HL-60 (cell line): ENCODE measurements around the gene ACTN1.

ENCODE experiments used
- GABPA ChIP-seq: IDR thresholded peaks from 2 replicates; pipeline ENCODE4 v1.6.1; 2012; ENCODE audit warnings: low read depth
- POLR2AphosphoS5 ChIP-seq: IDR thresholded peaks from 2 replicates; pipeline ENCODE4 v1.6.1; 2012; ENCODE audit warnings: low read depth
- TF ChIP-seq, protein P1 (sequence below): IDR thresholded peaks from one replicate; pipeline ENCODE4 v1.5.1; 2011; ENCODE audit warnings: low read length, control low read depth, inconsistent platforms; ENCODE audit not compliant: insufficient read depth
- TF ChIP-seq, protein P2 (sequence below): IDR thresholded peaks from 2 replicates; pipeline ENCODE4 v1.6.1; 2012; ENCODE audit warnings: low read depth; ENCODE audit not compliant: insufficient replicate concordance

DNA sequence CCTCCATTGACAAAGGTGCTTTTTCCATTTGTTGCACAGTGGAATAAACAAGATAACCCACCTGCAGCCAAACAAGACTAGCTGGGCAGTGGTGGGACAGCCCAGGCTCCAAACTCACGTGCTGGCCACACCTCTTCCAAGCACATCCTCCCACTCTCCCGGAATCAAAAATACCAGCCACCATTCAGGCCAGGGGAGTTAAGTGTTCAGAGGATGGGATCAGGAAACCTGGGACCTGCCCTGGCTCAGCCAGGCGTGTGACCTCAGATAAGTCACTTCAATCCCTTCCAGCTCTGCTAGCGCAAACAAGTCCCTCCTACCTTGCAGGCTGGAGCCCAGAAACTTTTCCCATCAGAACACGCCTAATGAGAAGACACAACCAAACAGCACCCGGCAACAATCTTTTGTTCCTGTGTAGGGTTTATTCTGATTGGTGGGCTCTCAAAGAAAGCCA, 43.3 kb downstream of the ACTN1 start:
- TF ChIP-seq, protein P1, sequence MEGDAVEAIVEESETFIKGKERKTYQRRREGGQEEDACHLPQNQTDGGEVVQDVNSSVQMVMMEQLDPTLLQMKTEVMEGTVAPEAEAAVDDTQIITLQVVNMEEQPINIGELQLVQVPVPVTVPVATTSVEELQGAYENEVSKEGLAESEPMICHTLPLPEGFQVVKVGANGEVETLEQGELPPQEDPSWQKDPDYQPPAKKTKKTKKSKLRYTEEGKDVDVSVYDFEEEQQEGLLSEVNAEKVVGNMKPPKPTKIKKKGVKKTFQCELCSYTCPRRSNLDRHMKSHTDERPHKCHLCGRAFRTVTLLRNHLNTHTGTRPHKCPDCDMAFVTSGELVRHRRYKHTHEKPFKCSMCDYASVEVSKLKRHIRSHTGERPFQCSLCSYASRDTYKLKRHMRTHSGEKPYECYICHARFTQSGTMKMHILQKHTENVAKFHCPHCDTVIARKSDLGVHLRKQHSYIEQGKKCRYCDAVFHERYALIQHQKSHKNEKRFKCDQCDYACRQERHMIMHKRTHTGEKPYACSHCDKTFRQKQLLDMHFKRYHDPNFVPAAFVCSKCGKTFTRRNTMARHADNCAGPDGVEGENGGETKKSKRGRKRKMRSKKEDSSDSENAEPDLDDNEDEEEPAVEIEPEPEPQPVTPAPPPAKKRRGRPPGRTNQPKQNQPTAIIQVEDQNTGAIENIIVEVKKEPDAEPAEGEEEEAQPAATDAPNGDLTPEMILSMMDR, result no peak
- TF ChIP-seq POLR2AphosphoS5 (no peak), GABPA (no peak)
- TF ChIP-seq, protein P2, sequence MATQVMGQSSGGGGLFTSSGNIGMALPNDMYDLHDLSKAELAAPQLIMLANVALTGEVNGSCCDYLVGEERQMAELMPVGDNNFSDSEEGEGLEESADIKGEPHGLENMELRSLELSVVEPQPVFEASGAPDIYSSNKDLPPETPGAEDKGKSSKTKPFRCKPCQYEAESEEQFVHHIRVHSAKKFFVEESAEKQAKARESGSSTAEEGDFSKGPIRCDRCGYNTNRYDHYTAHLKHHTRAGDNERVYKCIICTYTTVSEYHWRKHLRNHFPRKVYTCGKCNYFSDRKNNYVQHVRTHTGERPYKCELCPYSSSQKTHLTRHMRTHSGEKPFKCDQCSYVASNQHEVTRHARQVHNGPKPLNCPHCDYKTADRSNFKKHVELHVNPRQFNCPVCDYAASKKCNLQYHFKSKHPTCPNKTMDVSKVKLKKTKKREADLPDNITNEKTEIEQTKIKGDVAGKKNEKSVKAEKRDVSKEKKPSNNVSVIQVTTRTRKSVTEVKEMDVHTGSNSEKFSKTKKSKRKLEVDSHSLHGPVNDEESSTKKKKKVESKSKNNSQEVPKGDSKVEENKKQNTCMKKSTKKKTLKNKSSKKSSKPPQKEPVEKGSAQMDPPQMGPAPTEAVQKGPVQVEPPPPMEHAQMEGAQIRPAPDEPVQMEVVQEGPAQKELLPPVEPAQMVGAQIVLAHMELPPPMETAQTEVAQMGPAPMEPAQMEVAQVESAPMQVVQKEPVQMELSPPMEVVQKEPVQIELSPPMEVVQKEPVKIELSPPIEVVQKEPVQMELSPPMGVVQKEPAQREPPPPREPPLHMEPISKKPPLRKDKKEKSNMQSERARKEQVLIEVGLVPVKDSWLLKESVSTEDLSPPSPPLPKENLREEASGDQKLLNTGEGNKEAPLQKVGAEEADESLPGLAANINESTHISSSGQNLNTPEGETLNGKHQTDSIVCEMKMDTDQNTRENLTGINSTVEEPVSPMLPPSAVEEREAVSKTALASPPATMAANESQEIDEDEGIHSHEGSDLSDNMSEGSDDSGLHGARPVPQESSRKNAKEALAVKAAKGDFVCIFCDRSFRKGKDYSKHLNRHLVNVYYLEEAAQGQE, result no peak
